ENCODE data around the gene JAK3.

JAK3 gene

DNA sequence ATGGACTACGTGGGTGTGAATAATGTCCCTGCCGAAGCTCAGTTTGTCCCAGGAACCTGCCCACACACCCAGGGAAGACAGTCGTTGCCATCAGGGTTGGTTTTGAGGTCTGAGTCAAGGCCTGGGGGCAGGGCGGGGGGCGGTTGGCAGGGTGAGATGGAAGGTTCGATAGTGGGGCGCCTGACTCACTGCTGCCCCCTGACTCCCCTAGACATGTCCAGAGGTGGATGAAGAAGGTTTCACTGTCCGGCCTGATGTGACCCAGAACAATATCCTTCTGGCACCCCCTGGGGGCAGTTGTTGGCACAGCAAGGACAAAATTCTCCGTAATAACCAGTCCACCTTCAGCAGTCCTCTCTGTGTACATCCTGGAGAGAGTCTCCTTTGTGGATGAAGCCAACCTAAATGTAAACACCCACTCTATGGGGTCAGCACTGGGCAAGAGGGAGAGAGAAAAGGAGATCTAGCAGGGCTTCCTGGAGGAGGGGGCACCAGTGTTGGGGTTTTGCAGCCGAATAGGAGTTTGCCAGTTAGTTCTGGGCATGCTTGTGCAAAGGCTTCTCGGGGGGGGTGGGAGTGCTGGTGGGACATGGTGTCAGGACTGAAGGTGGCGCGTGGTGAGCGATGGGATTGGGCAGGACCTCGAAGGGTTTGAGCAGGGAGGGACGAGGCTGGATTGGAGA is 72.4 kb downstream of the JAK3 start:
- no peak for DNase-seq

Data from CD4-positive, alpha-beta T cell treated with Interferon gamma for 1 hour (primary cell).